OCI-M2 (cell line): ENCODE results near the gene TREM2.

Experiments used
- DNase-seq: peaks from one replicate; lab custom pipeline; 2025; ENCODE audit not compliant: unreplicated experiment; lab: John Stamatoyannopoulos, UW

The TREM2 gene

GRCh38 chr6:41184761-41185160 lies 21.8 kb upstream of the TREM2 start:
- no peak for DNase-seq

GRCh38 chr6:41182069-41183034 lies 19.4 kb upstream of the TREM2 start:
- no peak for DNase-seq

GRCh38 chr6:41181566-41181965 lies 18.6 kb upstream of the TREM2 start:
- no peak for DNase-seq

- no peak for DNase-seq
Measured at GRCh38 chr6:41179163-41179562, 16.2 kb upstream of the TREM2 start.

GRCh38 chr6:41177695-41178094 lies 14.8 kb upstream of the TREM2 start:
- no peak for DNase-seq

GRCh38 chr6:41177287-41177686 lies 14.4 kb upstream of the TREM2 start:
- DNase-seq = no peak

DNA sequence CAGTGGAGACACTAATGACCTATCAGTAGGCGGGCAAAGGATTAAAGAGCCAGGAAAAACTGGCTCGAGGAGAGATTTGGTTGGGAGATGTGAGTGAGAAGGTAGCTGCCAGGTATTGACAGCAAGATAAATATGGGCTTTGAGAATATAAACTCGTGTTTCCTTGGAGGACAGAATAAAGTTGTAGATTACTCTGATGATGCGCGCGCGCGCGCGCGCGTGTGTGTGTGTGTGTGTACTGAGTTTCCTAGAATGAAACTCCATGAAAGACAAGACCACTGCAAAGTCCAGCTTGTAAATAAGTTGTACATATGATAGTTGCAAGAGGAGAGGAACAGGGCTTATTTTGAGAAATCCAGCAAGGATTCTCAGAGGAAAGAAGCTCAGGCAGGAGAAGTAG lies 13.3 kb upstream of the TREM2 start:
- DNase-seq = no peak

DNA sequence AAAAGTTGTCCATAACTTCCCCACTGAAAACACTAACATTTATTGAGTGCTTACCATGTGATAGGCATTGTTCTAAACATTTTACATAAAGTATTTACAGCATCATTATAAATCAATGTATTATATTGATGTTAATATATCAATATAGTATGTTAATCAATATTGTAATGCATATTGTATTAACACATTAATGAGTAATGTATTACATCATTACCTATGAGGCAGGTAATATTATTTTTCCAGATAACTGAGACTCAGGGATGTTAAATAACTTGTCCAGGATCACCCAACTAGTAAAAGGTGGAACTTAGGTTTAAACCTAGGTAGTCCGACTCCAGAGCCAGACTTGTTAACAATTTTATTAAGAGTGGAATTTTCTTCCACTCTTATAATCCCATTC lies 12.2 kb upstream of the TREM2 start:
- no peak for DNase-seq

GRCh38 chr6:41174610-41175009 lies 11.7 kb upstream of the TREM2 start:
- no peak for DNase-seq

- DNase-seq = no peak
Measured at GRCh38 chr6:41171908-41172307, 9.0 kb upstream of the TREM2 start.

GRCh38 chr6:41170547-41171160 lies 7.7 kb upstream of the TREM2 start:
- no peak for DNase-seq

DNA sequence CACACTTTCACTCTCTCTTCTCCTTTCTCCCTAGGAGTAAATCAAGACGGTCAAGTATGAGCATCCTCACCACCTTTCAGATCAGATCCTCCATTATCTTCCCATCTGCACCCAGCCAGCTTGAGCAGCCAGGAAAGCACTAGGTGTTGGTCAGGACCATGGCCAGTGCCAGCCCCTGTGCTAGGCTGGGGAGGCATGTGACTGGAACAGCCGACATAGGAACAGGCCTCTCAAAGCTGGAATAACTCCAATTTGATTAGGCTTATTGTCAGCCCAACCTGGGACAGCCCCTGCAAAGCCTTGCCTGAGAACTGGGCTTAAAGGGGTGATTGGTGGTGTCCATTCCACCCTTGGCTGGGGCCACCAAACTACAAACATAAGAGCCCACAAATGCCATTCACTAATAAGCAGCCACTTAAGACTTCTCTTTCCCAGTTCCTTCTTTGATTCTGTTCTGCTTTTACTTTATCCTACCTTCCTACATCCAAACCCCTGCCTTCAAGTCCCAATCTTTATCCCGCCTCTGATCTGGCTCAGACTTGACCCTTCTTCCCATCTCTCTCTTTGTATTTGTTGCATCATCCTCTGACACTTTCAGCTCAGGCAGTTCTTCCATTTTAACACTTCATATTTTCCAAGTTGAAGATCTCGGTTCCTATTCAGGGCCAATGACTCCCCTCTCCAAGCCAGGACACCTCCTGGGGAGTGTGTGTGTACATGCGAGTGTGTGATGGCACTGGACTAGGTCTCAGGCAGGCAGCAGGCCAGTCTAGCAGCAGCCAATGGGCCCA lies 4.5 kb upstream of the TREM2 start:
- DNase-seq = no peak

DNA sequence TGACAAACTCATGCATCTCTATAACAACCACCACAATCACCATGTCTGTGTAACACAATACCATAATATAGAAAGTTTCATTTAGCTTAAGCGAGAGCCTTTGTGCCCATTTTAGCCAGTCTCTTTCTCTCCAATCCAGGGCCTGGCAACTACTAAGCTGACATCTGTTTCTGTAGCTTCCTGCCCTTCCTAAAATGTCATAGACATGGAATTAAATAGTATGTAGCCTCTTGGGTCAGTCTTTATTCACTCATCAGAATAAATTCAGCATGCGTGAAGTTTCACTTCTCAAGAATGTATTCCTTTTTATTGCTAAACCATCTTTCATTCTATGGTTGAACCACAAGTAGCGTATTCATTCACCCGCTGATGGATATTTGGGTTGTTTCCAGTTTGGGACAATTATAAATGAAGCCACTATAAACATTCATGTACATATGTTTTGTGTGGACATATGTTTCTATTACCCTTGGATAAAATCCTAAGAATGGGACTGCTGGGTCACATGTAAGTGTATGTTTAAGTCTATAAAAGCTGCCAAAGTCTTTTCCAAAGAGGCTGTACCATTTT lies 1.7 kb upstream of the TREM2 start:
- no peak for DNase-seq

DNA sequence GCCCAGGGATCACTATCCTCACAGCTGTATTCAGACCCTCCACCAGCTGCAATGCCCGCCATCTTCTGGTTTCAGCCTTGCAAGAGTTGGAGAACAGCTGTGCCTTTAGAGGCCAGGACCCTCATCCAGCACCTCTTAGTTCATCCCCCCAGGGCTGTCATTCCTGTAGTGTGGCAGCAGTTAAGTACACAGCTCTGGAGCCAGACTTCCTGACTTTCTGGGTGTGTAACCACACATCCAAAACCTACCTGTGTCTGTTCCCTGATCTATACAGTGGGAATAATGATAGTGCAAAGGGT lies 452 bp upstream of the TREM2 start:
- no peak for DNase-seq

DNA sequence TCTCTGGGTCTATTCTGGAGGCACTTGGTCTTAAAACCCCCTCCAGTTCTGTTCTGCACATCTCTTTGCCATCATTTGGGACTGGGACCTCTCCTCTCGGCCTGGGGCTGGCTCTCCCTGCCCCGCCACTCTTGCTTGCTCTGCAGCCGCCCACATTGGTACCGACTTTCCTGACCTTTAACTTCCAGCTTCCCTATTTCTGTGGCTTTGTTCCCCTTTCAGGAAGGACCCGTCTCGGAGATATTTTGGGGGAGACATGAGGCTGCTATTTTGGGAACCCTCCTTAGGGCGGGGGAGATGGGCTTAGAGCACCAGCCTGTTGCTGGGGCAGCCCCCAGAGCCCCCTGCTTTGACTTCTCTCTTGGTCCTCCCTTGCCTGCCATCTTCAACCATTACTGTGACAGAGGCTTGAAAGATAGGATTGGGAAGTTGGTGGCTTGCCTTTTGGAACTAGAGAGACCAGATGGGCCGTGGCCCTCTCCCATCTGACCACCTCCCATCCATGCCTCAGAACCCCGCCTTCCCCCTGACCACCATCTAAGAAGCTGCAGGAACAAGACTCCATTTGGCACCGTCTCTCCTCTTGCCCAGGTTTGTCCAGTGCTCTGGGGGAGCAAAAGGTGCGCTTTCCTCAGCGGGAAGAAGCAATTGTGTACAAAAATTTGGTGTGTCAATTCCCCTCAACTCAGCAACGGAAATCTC lies 914 bp downstream of the TREM2 start:
- DNase-seq = no peak

- DNase-seq = no peak
Measured at GRCh38 chr6:41161380-41161779, 1.5 kb downstream of the TREM2 start.

GRCh38 chr6:41160933-41161332 lies 2.0 kb downstream of the TREM2 start:
- no peak for DNase-seq

DNA sequence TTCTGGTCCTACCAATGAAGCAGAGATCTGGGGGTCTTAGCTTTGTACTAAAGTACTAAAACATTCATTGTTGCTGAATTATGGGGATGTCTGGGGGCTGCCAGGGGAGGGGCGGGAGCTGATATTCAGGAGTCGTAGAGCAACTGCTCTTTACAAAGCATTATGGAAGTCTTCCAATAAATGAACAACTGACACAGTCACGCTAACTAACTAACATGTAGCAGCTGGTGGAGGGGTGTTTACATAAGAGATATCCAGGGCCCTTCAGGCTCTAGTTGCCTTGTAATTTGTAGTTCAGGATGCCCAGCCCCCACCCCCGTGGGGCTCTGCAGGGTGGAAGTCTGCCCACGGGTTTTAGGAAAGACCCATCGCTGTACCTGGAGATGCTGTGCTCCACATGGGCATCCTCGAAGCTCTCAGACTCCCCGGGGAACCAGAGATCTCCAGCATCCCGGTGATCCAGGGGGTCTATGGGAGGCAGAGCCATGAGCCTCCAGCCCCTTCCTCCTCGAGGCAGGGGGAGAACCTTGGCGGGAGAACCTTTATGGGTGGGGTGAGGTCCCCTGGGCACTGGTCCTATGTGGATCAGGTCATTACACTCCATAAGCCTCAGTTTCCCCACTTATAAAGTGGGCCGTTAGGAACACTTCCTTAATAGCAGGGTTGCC lies 3.4 kb downstream of the TREM2 start:
- DNase-seq = no peak

- no peak for DNase-seq
Measured at GRCh38 chr6:41157323-41157722, 5.6 kb downstream of the TREM2 start.

GRCh38 chr6:41156771-41157170 lies 6.1 kb downstream of the TREM2 start:
- no peak for DNase-seq
